ENCODE data around the gene GLI2.

Gene GLI2

GRCh38 chr2:120722246-120722567 lies 13.5 kb upstream of the GLI2 start:
- no peaks in the 10 kb centered on the region for H3K4me1 ChIP-seq (ENCODE audit: control insufficient read depth, insufficient read depth, low read length, poor library complexity, severe bottlenecking)
- no peaks in the 10 kb centered on the region for H3K27me3 ChIP-seq (replicated peaks; ENCODE audit: control insufficient read depth, insufficient read depth, low read length, poor library complexity, severe bottlenecking)
- no peaks in the 10 kb centered on the region for H3K36me3 ChIP-seq (ENCODE audit: control insufficient read depth, insufficient read depth, low read length)
- H3K9me3 ChIP-seq (ENCODE audit: control insufficient read depth, low read length): no peaks in the 10 kb centered on the region
- no peak overlapping the region for H3K4me3 ChIP-seq (ENCODE audit: insufficient read depth, low read depth, low read length, poor library complexity, severe bottlenecking)
- H3K27ac ChIP-seq (ENCODE audit: insufficient read depth, low read length, poor library complexity, severe bottlenecking): no peak overlapping the region
- DNase-seq: no peak

- no peak overlapping the region for H3K4me3 ChIP-seq (ENCODE audit: insufficient read depth, low read depth, low read length, poor library complexity, severe bottlenecking)
- H3K36me3 ChIP-seq (ENCODE audit: control insufficient read depth, insufficient read depth, low read length): no peaks in the 10 kb centered on the region
- H3K27ac ChIP-seq (ENCODE audit: insufficient read depth, low read length, poor library complexity, severe bottlenecking): no peak overlapping the region
- DNase-seq: no peak
- H3K27me3 ChIP-seq (replicated peaks; ENCODE audit: control insufficient read depth, insufficient read depth, low read length, poor library complexity, severe bottlenecking): no peaks in the 10 kb centered on the region
- H3K9me3 ChIP-seq (ENCODE audit: control insufficient read depth, low read length): no peaks in the 10 kb centered on the region
- H3K4me1 ChIP-seq (ENCODE audit: control insufficient read depth, insufficient read depth, low read length, poor library complexity, severe bottlenecking): no peaks in the 10 kb centered on the region
Measured at GRCh38 chr2:120722568-120723421, 12.9 kb upstream of the GLI2 start.

- no peak for DNase-seq
- no peaks in the 10 kb centered on the region for H3K27me3 ChIP-seq (replicated peaks; ENCODE audit: control insufficient read depth, insufficient read depth, low read length, poor library complexity, severe bottlenecking)
Measured at GRCh38 chr2:120726245-120726644, 9.4 kb upstream of the GLI2 start.

DNA sequence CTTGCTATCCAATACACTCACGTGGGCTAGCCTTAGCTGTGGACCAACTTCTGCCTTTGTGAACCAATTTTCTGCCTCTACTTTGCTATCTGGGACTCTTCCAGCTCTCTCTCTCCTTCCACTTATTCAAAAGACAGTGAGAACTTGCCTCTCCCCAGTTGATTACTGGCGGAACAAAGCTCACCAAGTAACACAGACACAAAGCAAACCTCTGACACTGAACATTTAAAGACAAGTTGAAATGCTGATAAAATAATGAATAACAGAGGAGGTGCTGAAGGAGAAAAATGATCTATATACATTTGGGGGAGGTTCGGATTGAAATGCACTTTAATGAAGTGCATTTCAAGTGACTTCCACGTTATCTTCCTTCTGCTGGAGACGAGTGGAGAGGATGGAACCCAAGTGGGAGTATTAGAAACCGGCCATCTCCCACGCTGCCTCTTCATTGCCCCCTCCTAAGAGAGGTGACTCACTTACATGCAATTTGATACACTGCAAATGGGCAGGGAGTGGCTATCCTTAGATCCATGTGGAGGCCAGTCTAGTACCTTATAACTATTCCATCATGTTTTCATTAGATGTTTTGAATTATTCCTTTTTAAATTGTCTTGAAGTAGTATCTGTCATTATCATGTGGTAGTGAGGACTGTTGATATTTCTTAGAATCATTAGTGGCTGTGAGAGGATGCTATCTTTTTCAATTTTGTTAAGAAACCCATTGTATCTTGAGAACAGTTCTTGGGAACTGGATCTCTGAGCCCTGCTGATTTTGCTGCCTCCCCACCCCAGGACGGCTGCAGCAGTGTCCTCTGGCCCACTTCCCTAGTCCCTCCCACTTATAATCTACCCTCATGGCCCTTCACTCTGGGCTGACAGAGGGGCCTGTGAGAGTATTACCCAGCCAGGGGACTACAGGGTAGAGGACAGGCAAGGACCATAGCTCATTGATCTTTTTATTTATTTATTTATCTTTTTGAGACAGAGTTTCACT lies 6.0 kb upstream of the GLI2 start:
- DNase-seq: no peak
- no peaks in the 10 kb centered on the region for H3K36me3 ChIP-seq (ENCODE audit: control insufficient read depth, insufficient read depth, low read length)
- H3K27ac ChIP-seq (ENCODE audit: insufficient read depth, low read length, poor library complexity, severe bottlenecking): no peak overlapping the region
- no peaks in the 10 kb centered on the region for H3K27me3 ChIP-seq (replicated peaks; ENCODE audit: control insufficient read depth, insufficient read depth, low read length, poor library complexity, severe bottlenecking)
- H3K4me3 ChIP-seq (ENCODE audit: insufficient read depth, low read depth, low read length, poor library complexity, severe bottlenecking): no peak overlapping the region
- H3K9me3 ChIP-seq (ENCODE audit: control insufficient read depth, low read length): no peaks in the 10 kb centered on the region
- H3K4me1 ChIP-seq (ENCODE audit: control insufficient read depth, insufficient read depth, low read length, poor library complexity, severe bottlenecking): no peaks in the 10 kb centered on the region

More at GRCh38 chr2:120726245-120726644, 9.4 kb upstream of the GLI2 start:
- Histone ChIP-seq H3K4me3 (ENCODE audit: insufficient read depth, low read depth, low read length, poor library complexity, severe bottlenecking) (no peak overlapping the region), H3K4me1 (ENCODE audit: control insufficient read depth, insufficient read depth, low read length, poor library complexity, severe bottlenecking) (no peaks in the 10 kb centered on the region), H3K9me3 (ENCODE audit: control insufficient read depth, low read length) (no peaks in the 10 kb centered on the region), H3K36me3 (ENCODE audit: control insufficient read depth, insufficient read depth, low read length) (no peaks in the 10 kb centered on the region), H3K27ac (ENCODE audit: insufficient read depth, low read length, poor library complexity, severe bottlenecking) (no peak overlapping the region)

- no peak overlapping the region for H3K4me3 ChIP-seq (ENCODE audit: insufficient read depth, low read depth, low read length, poor library complexity, severe bottlenecking)
- no peaks in the 10 kb centered on the region for H3K27me3 ChIP-seq (replicated peaks; ENCODE audit: control insufficient read depth, insufficient read depth, low read length, poor library complexity, severe bottlenecking)
- no peaks in the 10 kb centered on the region for H3K9me3 ChIP-seq (ENCODE audit: control insufficient read depth, low read length)
- DNase-seq: no peak
- no peaks in the 10 kb centered on the region for H3K36me3 ChIP-seq (ENCODE audit: control insufficient read depth, insufficient read depth, low read length)
- H3K4me1 ChIP-seq (ENCODE audit: control insufficient read depth, insufficient read depth, low read length, poor library complexity, severe bottlenecking): no peaks in the 10 kb centered on the region
- no peak overlapping the region for H3K27ac ChIP-seq (ENCODE audit: insufficient read depth, low read length, poor library complexity, severe bottlenecking)
Measured at GRCh38 chr2:120731175-120731574, 4.5 kb upstream of the GLI2 start.

- Histone ChIP-seq H3K36me3 (ENCODE audit: control insufficient read depth, insufficient read depth, low read length) (no peaks in the 10 kb centered on the region), H3K4me1 (ENCODE audit: control insufficient read depth, insufficient read depth, low read length, poor library complexity, severe bottlenecking) (no peaks in the 10 kb centered on the region), H3K9me3 (ENCODE audit: control insufficient read depth, low read length) (no peaks in the 10 kb centered on the region), H3K27ac (ENCODE audit: insufficient read depth, low read length, poor library complexity, severe bottlenecking) (no peak overlapping the region), H3K27me3 (replicated peaks; ENCODE audit: control insufficient read depth, insufficient read depth, low read length, poor library complexity, severe bottlenecking) (peaks cover 10% of the 10 kb centered on the region), H3K4me3 (ENCODE audit: insufficient read depth, low read depth, low read length, poor library complexity, severe bottlenecking) (no peak overlapping the region)
- DNase-seq: no peak
Measured at GRCh38 chr2:120732506-120733237, 3.0 kb upstream of the GLI2 start.

DNA sequence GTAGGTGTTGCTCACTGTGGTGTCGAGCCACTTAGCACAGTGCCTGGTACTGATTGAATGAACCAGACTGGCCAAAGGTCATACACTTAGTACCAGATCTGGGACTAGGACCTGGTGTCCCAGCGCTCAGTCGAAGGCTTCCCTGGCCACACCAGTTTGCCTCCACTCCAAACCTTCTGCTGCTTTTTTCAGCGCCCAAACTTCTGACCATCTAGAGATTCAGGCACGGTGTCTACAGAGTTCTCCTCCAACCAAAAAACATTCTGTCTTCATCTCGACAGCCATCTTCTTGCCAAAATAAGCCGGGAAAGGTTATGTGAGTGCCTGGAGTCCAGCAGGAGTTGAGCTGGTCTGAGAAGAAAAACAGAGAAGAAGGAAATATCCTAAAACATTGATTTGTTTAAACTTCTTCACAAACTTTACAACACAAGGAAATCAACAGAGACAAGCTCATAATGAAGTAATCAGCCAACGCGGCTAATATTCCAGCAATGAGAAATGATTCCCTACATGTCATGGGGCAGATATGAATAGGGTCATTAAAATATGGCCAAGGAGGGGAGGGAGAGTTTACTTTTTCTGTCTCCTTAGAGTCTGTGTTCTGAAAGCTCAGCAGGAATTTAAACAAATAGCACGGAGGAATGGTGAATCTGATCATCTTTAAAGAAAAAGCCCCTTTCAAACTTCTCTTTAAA lies 2.3 kb upstream of the GLI2 start:
- no peaks in the 10 kb centered on the region for H3K9me3 ChIP-seq (ENCODE audit: control insufficient read depth, low read length)
- H3K4me1 ChIP-seq (ENCODE audit: control insufficient read depth, insufficient read depth, low read length, poor library complexity, severe bottlenecking): no peaks in the 10 kb centered on the region
- H3K27ac ChIP-seq (ENCODE audit: insufficient read depth, low read length, poor library complexity, severe bottlenecking): no peak overlapping the region
- no peaks in the 10 kb centered on the region for H3K36me3 ChIP-seq (ENCODE audit: control insufficient read depth, insufficient read depth, low read length)
- H3K4me3 ChIP-seq (ENCODE audit: insufficient read depth, low read depth, low read length, poor library complexity, severe bottlenecking): no peak overlapping the region
- peaks cover 16% of the 10 kb centered on the region for H3K27me3 ChIP-seq (replicated peaks; ENCODE audit: control insufficient read depth, insufficient read depth, low read length, poor library complexity, severe bottlenecking)
- no peak for DNase-seq

DNA sequence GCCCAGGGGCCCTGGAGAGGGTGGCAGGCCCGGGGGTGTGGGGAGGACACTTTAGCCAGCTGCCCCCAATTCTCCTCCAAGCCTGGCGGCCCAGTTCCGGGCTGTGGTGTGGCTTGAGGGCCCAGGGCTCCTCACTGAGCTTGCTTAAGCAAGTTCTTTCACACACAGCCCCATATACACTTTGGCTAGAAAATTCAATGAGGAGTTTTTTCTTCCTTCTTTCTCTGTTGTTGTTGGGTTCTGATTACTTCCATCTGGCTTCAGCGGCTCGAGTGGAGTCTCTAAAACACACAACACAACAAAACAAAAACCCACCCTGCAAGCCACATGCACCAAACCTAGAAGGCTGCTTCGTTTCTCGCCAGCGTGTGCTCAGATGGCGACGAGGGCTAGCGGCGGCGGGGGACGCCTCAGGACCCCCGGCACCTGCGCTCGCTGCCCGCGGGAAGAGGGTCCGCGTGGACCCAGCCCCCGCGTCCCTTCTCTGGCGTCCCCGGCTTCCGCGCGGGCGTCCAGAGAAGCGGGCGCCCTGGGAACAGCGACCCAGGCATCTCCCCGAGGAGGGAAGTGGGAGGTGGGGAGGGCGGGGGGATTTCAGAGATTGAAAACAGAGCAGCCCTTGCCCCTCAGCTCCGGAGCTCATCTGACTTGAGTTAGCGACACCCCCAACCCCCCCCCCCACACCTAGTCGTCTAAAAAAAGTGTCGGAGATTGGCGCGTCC lies 577 bp upstream of the GLI2 start:
- no peak for DNase-seq
- no peaks in the 10 kb centered on the region for H3K4me1 ChIP-seq (ENCODE audit: control insufficient read depth, insufficient read depth, low read length, poor library complexity, severe bottlenecking)
- H3K27ac ChIP-seq (ENCODE audit: insufficient read depth, low read length, poor library complexity, severe bottlenecking): no peak overlapping the region
- H3K27me3 ChIP-seq (replicated peaks; ENCODE audit: control insufficient read depth, insufficient read depth, low read length, poor library complexity, severe bottlenecking): peaks cover 20% of the 10 kb centered on the region
- no peaks in the 10 kb centered on the region for H3K36me3 ChIP-seq (ENCODE audit: control insufficient read depth, insufficient read depth, low read length)
- H3K4me3 ChIP-seq (ENCODE audit: insufficient read depth, low read depth, low read length, poor library complexity, severe bottlenecking): no peak overlapping the region
- H3K9me3 ChIP-seq (ENCODE audit: control insufficient read depth, low read length): no peaks in the 10 kb centered on the region

- no peak overlapping the region for H3K27ac ChIP-seq (ENCODE audit: insufficient read depth, low read length, poor library complexity, severe bottlenecking)
- H3K9me3 ChIP-seq (ENCODE audit: control insufficient read depth, low read length): no peaks in the 10 kb centered on the region
- no peaks in the 10 kb centered on the region for H3K36me3 ChIP-seq (ENCODE audit: control insufficient read depth, insufficient read depth, low read length)
- peaks cover 24% of the 10 kb centered on the region for H3K27me3 ChIP-seq (replicated peaks; ENCODE audit: control insufficient read depth, insufficient read depth, low read length, poor library complexity, severe bottlenecking)
- no peaks in the 10 kb centered on the region for H3K4me1 ChIP-seq (ENCODE audit: control insufficient read depth, insufficient read depth, low read length, poor library complexity, severe bottlenecking)
- no peak for DNase-seq
- peak overlapping the region; percentile 25 for H3K4me3 ChIP-seq (ENCODE audit: insufficient read depth, low read depth, low read length, poor library complexity, severe bottlenecking)
Measured at GRCh38 chr2:120736202-120736623, 545 bp downstream of the GLI2 start.
